GM19438 (cell line): Measurements from ENCODE around the gene CDYL.

ENCODE experiments used
- ATAC-seq: cut with Tn5 transposase; IDR thresholded peaks from one replicate; pipeline ENCODE4 v1.9.1; 2021; ENCODE audit warnings: low read depth; ENCODE audit not compliant: unreplicated experiment

The CDYL gene

DNA sequence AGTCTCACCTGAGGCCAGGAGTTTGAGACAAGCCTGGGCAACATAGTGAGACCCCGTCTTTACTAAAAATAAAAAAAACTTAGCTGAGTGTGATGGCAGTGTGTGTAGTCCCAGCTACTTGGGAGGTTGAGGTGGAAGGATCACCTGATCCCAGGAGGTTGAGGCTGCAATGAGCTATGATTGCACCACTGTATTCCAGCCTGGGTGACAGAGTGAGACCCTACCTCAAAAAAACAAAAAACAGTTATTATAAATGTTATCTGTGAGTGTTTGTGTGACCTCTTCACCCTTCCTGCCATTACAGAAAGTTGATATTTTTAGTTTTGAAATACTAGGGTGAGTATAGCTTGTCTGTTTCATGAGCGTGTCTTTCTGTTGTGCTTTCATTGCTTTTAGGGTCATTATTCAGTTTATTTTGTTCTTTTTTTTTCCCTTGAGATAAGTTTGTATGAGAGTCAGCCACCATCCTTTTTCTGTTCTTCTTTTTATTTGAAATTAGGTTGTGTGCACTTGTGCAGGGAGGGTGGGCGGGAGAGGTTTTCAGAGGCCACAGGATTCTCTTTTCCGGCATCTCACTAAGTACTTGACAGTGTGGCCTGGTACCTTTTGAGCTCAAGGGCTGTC, 26.2 kb downstream of the CDYL start:
- peak; percentile 72 for ATAC-seq

DNA sequence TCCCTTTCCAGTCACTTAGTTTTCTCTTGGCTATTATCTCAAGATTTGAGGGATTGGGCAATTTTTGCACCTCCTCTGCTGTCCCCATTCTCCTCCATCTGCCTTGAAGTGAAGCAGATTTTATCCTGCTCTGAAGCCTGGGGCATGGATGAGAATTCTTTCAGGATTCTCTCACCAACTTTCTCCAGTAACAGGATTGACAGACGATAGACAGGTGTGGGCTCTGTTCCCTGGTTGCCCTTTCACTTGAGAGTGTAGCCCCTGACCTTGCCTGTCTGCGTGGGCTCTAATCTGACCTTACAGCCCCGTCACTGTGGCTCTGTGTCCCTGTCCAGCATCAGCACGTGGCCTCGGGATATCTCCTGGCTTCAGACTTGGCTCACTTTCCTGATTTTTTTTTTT, 27.1 kb downstream of the CDYL start:
- ATAC-seq = no peak

- no peak for ATAC-seq
Observed at GRCh38 chr6:4804095-4804494, 27.9 kb downstream of the CDYL start.

DNA sequence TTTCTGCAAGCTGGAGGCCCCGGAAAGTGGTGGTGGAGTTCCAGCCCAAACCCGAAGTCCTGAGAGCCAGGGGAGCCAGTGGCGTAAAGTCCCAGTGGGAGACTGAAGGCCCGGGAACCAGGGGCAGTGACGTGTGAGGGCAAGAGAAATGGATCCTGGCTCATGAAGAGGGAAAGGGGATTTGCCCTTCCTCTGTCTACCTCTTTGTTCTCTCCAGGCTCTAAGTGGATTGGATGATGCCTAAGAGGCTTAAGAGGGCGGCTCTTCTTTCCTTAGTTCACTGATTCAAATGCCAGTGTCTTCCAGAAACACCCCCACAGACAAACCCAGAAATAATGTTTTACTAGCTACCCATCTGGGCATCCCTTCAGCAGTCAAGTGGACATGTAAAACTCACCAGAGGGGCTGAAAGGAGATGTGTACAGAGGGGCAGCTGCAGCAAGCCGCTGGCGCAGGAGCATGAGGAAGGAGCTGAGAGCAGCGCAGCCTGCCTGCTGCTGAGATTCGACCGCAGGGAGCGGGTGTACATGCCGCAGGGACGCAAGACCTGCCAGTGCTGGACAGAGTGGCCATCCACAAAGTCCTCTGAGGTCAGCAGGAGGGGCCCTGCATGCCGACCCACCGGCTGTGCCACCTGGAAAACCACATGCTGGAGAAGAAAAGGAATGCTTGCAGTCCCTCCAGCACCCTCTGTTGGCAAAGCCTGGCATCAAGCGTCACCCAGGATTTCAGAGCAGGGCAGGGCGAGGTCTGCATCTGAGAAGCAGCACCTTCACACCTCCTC, 29.5 kb downstream of the CDYL start:
- ATAC-seq = no peak

GRCh38 chr6:4806337-4806725, 30.1 kb downstream of the CDYL start:
- ATAC-seq = no peak

DNA sequence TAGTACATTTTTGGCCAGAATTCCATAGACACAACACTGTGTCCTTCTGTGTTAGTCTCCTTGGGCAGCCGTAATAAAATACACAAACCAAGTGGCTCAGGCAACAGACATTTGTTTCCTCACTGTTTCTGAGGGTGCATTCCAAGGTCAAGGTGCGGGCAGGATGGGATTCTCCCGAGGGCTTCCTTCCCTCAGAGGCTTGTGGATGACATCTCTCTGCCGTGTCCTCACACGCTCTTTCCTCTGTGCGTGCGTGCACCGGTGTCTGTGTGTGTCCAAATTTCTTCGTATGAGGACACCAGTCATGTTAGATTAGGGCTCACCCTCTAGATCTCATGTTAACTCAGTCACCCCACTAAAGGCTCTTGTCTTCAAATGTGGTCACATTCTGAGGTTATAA, 30.6 kb downstream of the CDYL start:
- no peak for ATAC-seq

GRCh38 chr6:4808396-4808795, 32.2 kb downstream of the CDYL start:
- no peak for ATAC-seq

DNA sequence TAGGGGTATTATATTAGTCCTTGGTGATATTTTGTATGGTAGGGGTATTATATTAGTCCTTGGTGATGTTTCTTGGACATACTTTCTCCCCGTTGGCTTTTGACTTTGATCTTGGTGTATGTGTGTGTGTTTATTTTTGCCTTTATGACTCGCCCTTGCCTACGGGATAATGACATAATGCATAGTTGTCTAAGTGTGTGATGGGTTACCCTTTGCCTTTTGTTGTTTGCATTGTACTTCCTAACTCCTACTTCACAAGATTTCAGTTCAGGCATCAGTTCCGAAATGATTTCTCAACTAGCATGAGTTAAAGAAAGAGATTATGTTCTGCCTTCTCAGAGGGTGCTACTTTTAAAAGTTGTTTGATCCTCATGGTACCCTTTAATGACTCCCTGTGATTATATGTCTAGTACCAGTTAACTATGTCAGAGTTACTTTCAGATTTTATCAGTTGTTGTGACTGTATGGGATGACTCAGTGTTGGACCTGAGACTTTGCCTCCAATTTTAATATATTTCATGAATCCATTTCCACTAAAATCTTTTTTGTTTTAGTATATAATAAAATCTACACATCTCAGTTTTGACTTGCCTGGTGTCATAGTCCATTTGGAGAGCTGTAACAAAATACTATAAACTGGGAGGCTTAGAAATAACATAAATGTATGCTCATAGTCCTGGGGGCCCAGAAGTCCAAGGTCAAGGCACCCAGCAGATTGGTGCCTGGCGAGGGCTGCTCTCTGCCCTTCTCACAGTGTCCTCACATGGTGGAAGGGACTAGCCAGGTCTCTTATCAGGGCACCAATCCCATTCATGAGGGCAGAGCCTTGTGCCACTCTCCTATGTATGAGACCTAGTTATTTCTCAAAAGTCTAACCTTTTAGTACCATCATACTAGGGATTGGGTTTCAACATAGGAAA, 34.1 kb downstream of the CDYL start:
- ATAC-seq = no peak

DNA sequence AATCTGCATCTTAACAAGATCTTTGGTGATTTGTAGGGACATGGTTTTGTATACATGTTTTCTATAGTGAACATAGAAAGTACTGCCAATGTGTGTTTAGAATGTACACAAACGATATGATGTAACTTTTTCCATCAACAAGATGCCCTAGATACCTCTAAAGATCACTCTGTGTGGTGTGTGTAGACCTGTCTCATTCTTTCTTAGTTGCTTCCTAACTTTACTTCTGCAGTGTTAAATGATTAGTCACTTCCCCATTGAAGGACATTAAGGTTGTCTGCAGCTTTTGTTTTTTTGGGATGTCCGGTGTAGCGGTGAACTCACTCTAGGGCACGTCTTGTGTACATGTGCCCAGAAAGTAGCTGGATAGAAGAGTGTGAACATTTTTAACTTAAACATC, 35.9 kb downstream of the CDYL start:
- ATAC-seq = no peak

DNA sequence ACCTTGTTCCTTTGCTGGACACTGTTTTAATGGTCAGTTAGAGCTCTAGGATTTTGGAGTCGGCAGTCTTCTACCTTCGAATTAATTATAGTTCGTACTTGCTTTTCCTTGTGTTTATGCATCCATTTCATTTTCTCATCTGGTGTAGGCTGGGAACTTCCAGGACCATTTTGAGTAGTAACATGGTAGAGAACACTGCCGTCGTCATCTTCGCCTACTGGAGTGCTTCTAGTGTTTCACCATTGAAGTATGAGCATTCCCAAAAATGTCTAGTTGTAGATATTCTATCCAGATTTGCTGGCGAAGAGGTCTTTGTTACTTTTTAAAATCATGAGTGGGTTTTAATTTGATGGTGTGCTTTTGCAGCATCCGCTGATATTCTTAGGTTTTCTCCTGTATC, 36.9 kb downstream of the CDYL start:
- ATAC-seq = no peak

DNA sequence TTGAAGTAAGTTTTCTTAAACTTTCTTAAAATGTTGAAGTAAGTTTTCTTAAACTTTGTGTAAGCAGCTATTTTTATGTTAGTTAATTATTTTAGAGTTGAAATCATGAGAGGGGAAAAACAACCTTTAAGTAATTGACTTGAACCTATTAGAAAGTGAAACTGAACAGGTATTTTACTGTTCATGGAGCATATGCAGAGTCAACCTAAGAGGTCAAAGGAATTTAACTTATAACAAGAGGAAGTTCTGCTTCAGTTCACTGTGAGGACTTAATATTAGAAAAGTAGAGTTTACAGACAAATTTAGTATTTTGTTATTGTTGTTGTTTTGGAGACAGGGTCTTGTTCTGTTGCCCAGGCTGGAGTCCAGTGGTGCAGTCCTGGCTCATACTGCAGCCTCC, 38.0 kb downstream of the CDYL start:
- ATAC-seq = no peak

- ATAC-seq = no peak
Observed at GRCh38 chr6:4814987-4815386, 38.8 kb downstream of the CDYL start.

- no peak for ATAC-seq
Observed at GRCh38 chr6:4815584-4815983, 39.4 kb downstream of the CDYL start.

GRCh38 chr6:4816904-4817303, 40.7 kb downstream of the CDYL start:
- no peak for ATAC-seq

GRCh38 chr6:4817551-4817950, 41.3 kb downstream of the CDYL start:
- ATAC-seq = no peak

DNA sequence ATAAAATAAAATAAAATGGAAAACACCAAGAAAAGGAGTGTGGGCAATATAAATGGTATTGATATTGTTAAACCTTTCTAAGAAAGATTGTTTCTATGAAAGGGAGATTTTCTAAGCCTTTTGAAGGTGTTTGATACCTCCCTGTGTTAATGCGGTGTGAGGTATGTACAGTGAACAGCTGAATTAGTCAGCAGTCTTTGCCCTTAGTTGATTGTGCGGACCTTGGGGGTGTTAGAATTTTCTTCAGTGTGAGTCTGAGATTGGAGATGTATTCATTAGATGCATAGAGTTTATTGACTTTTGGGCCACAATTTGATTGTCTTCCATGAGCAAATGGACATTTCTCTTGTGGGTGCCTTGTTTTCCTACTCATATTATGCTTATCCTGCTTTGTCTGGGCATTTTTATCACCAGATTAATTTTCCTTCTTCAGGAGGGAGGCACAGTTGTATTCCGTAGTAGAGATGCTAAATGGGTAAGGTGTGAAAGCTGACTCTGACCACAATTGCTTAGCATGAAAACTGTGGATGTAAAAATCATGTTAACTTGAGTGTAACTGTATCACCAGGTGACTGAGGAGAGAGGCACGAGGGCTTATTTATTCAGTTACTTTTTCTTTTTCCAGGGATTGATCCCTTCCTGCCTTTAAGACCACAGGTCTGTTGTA, 42.2 kb downstream of the CDYL start:
- ATAC-seq = no peak

GRCh38 chr6:4819706-4820283, 43.6 kb downstream of the CDYL start:
- ATAC-seq = no peak

GRCh38 chr6:4820704-4821276, 44.6 kb downstream of the CDYL start:
- ATAC-seq = no peak

- ATAC-seq = no peak
Observed at GRCh38 chr6:4822476-4822875, 46.3 kb downstream of the CDYL start.

GRCh38 chr6:4828187-4828698, 52.0 kb downstream of the CDYL start:
- ATAC-seq = no peak
